Left renal pelvis (tissue), 4 donors: Measurements from ENCODE around the gene PRDM15. TPM values are rescaled to one million over a fixed set of nuclear protein-coding genes. Genes with fewer than 3 reads are reported as not detected.
A peak's percentile ranks its signal among the peaks of the same experiment; 100 is the strongest.

ENCODE experiments used
- DNase-seq, 4 donors: peaks; one replicate each; pipeline ENCODE4 v3.0.0-alpha.2; 2013; ENCODE audit warnings: low read depth in 4 of 4, low spot score in 3 of 4
- polyA plus RNA-seq, 4 donors: library from polyadenylated mRNA; unstranded; fragments of 120-200 nt; gene quantifications; one replicate each; pipeline ENCODE4 v1.2.1, GENCODE V29; 2013; ENCODE audit not compliant: insufficient read length in 4 of 4

PRDM15 gene, protein sequence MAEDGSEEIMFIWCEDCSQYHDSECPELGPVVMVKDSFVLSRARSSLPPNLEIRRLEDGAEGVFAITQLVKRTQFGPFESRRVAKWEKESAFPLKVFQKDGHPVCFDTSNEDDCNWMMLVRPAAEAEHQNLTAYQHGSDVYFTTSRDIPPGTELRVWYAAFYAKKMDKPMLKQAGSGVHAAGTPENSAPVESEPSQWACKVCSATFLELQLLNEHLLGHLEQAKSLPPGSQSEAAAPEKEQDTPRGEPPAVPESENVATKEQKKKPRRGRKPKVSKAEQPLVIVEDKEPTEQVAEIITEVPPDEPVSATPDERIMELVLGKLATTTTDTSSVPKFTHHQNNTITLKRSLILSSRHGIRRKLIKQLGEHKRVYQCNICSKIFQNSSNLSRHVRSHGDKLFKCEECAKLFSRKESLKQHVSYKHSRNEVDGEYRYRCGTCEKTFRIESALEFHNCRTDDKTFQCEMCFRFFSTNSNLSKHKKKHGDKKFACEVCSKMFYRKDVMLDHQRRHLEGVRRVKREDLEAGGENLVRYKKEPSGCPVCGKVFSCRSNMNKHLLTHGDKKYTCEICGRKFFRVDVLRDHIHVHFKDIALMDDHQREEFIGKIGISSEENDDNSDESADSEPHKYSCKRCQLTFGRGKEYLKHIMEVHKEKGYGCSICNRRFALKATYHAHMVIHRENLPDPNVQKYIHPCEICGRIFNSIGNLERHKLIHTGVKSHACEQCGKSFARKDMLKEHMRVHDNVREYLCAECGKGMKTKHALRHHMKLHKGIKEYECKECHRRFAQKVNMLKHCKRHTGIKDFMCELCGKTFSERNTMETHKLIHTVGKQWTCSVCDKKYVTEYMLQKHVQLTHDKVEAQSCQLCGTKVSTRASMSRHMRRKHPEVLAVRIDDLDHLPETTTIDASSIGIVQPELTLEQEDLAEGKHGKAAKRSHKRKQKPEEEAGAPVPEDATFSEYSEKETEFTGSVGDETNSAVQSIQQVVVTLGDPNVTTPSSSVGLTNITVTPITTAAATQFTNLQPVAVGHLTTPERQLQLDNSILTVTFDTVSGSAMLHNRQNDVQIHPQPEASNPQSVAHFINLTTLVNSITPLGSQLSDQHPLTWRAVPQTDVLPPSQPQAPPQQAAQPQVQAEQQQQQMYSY
- 1 to 10 TPM; 5.7 to 8.0 (median 6.2) TPM for polyA plus RNA-seq

DNA sequence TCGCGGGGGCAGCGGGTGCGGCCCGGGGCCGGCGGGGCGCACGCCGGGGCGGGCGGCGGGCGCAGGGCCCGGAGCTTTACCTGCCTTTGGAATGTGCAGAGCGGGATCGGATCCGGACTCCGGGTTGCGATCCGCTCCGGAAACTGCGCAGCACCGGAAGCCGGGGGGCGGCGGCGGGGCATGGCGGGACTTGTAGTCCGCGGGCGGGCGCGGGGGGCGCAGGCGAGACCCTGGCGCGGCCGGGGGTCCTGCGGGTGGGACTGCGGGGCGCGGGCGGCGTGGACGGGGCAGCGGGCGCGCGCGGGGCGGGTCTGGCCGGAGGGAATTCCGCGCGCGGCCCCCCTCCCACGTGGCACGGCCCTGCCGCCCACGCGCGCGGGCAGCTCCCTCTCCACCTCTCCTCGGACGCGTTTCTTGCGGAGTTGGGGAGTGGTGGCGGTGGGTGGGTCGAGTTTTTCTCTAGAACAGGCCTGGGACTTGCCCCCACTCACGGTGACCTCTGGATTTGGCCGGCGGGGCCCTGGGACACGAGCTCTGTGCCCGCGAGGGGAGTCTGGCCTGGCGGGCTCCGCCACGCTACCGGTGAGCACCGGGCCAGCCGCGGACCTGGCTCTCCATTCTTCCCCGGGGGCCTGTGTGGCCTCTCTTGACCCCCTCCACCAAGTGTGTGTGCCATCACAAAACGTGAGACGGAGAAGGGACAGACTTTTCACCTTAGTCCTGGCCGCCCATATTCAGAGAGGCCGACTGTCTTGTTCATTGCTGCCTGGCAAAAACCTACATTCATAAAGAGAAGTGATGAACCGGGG is at the start of gene PRDM15:
PRDM15 (minus strand) TSS at position 155 of the 809 bp plus-strand sequence. CDS start 18,981 bp downstream, outside the sequence.
- peak in 3 of 4 donors; percentile 35 to 75 (median 60) for DNase-seq

DNA sequence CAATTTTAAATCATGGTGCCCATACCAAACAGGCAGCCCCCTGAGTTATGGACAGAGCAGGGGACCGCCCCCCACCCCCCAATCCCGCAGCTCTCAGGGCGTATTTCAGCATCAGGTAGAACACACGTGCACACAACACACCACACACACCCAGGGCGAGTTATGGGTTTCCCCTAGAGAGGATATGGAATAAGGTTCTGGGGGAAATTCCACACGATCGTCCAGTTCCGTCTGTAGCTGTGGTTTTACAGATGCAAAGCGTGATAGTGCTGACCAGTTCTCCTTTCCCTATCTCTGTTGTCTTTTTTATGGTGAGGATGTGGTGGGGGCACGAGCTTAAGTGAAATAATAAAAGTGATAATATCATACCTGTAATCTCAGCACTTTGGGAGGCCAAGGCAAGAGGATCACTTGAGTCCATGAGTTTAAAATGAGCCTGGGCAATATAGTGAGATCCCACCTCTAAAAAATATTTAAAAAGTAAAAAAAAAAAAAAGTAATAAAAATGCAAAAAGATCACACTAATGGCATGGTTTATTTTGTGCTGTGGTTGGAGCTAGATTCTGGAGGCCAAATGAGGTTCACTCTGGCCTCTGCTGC is 49.6 kb upstream of the PRDM15 start:
- DNase-seq: no peak

DNA sequence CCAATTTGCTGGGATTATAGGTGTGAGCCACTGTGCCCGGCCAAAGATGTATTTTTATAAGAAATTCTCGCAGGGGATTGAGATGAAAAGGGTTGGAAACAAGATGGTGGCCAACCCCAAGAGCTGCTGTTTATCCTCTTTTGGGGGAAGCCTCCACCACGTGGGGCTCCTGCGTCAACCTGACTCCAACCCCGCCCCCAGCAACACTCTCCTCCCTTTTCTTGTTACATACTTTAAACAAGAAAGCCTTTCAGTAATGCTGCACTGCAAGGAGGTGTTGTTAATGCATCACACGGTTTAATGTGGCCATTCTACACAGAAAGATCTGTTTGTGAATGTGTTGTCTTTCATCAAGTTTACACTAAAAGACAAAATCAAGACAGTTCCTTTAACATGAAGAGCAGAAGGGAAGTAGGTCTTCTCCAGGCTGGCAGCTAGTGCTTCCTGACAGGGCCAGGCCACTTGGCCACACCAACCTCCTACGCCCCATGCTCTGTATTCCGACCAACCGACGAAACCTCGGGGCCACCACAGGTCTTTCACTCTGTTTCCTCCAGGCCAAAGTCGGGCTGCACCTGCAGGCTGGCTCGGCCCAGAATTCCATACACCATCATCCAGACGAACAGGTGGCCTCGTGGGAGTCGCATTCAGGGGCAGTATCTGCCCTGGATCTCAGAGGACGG is 48.7 kb upstream of the PRDM15 start:
- no peak for DNase-seq

DNA sequence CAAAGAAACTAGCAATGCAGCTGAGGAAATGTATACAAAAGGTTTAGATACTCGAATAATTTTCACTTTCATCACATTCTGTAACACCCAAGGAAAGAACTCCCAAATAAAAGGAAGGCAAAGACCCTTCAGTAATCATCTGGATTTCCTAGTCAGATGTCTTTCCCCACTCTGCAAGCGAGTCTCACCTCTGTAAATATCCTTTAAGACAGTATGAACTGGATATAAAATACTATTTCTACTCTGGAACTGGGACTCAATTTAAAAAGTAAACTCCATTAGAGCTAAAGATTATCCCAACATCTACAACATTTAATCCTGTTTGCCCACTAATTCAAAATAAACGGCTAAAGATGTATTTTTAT is 47.6 kb upstream of the PRDM15 start:
- no peak for DNase-seq

DNA sequence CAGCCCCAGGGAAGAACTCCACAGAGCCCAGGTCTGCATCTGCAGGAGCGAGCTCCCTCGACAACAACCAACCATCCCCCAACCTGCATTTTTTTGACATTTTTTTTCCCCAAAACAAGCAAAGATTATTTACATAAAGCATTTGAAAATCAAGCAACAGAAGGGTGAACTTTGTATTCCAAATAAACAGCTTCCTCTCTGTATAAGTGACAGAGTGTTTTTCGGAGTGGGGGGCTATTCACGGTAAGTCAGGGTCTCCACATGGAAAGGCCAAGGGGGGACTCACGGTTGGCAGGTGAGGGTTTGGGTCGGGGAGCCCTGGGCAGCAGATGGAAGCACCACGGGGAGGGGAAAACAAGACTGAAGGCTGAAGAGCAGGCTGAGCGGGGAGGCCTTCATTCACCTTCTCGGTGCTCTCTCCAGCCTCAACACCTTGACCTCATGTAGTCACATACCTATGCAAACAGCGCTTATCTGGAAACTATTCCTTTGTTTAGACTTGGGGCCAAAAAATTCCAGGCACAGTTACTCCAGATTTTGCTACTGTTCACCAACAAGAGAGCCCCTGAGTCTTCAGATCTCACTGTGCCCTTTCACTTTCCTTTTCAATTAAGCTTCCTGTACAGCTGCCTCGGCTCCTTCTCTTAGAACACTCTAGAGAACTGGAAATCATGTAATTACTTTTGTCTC is 47.1 kb upstream of the PRDM15 start:
- DNase-seq: peak in 1 of 4 donors; percentile 31

DNA sequence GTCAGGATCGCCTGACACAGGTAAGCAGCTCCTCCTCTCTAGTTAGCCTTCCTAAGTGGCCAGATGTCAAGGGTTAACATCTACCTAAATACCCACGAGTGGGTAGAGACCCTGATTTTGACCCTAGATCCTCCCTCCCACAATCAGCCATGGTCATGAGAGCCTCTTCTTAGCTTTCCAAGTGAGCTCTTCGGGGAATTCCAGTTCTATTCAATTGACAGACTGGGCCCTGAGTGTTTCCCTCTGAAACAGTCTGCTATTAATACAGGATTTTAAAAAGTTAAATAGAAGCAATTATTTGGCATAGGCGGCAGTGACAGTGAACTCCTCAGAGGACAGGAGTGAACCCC is 46.6 kb upstream of the PRDM15 start:
- no peak for DNase-seq

DNA sequence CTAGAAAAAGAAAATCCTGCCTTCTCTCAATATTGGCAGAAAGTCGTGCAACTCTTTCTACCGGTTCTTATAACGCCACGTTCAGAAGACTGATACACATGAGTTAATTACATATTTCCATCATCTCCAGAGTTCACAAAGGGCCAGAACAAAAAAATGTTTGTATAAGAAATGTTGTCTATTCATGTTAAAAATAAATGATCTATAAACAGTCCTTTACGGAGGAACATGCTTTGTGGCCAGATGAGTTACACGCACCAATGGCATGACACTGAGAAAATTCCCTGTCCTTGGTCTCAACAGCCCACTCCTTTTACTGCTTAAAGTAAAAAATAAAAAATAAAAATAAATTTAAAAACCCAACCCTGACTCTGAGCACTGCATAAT is 45.2 kb upstream of the PRDM15 start:
- DNase-seq: no peak

DNA sequence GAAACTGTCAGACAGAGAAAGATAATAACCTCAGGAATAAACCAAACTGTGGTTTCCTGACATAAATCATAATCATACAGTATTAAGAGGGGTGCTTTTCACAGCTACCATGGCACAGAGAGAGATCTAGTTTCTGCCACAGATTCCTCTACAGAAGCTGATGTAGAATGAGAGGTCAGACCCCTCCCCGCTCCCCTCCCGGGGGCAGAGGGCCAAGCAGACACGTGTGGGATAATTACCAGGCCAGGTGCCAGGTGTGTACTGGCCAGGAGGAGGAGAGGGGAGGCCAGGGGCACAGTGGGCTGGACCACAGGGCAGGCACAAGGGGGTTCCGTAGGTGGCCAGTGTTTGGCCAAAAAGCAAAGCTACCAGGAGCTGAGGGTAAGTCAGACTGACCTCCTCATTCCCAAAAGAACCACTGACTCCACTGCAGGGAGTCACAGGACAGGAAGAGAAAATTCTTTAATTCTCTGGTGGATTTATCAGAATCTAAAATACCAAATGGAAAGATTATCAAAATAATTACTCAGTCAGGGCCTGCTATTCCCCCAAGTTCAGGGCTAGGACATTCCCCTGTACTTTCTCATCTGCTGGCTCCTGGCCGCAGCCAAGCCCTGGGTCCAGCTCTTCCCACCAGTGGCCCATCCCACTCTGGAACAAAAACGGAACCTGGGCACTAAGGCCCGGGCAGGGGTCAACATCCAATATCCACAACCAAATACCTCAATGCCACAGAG is 44.7 kb upstream of the PRDM15 start:
- DNase-seq: no peak

DNA sequence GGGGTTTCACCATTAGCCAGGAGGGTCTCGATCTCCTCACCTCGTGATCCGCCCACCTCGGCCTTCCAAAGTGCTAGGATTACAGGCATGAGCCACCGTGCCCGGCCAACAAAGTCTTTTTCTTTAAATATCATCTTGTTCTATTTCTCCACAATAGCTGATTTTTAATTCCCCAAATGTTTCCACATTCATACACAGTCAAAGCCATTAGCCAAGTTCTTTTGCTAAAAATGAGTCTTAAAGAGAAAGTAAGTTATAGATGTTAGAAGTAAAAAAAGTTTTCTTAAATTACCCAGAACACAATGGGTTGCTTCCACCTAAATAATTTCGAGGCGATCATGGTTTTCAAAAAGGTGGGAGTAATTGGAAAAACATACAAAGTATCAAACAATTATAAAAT is 44.0 kb upstream of the PRDM15 start:
- DNase-seq: no peak

DNA sequence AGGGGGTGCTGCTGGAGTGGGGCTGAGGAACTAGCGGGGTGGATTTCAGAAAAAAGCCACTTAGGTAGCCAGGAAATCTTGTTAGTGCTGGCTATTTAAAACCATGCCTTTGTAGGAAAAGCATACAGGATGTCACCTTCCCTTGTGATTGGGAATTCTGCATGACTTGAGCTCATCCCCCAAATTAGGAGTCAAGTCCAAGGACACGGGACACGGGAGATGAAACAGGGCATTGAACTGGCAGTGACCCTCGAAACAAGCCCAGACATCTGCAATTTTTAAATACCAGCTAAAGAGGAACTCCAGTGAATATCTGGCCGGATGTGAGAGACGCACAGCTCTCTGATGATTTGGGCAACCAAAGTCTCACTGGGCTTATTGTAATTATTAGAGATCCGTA is 41.9 kb upstream of the PRDM15 start:
- DNase-seq: no peak

DNA sequence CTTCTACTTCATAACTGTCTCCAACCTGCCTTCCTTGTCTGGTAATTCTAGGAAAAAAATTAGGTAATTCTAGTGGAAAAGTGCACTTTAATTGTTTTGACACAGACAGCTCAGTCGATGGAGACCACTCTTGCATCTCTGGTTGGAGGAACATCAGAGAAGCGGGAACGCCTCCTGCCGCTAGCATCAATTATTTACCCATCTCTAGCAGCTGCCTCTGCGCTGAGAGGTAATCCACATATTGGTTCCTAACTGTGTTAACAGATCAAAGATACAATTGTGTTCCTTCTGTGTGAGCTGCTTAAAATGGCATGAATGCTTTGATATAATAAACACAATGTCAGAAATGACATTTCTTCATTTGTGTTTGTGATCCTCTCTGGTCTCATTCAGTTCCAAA is 41.3 kb upstream of the PRDM15 start:
- DNase-seq: no peak

DNA sequence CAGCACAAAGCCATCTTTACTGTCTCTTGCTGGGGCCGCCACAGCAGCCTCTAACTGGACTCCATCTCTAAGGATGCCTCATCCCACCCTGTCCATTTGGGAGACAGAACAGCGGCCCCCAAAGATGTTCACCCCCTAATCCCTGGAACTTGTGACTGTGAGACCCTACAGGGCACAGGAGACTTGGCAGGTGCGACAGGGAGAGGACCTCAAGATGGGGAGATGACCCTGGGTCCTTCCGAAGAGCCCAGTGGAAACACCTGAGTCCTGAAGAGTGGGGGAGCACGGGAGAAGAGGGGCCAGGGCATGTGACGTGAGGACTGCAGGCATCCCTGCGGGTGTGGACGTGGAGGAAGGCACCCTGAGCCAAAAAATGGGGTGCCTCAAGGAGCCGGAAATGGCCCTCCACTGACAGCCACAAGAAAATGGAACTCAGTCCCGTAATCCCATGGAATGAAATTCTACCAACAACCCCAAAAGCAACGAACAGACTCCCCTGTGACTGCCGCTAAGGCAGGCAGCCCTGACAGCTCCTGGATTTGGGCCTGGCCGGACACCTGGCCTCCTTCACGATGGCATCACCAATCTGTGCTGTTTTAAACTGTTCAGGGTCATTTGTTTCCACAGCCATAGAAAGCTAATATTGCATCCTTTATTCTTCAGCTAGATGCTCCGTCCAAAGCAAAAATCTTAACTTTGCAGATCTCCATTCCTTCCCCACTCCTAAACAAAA is 40.7 kb upstream of the PRDM15 start:
- DNase-seq: no peak

DNA sequence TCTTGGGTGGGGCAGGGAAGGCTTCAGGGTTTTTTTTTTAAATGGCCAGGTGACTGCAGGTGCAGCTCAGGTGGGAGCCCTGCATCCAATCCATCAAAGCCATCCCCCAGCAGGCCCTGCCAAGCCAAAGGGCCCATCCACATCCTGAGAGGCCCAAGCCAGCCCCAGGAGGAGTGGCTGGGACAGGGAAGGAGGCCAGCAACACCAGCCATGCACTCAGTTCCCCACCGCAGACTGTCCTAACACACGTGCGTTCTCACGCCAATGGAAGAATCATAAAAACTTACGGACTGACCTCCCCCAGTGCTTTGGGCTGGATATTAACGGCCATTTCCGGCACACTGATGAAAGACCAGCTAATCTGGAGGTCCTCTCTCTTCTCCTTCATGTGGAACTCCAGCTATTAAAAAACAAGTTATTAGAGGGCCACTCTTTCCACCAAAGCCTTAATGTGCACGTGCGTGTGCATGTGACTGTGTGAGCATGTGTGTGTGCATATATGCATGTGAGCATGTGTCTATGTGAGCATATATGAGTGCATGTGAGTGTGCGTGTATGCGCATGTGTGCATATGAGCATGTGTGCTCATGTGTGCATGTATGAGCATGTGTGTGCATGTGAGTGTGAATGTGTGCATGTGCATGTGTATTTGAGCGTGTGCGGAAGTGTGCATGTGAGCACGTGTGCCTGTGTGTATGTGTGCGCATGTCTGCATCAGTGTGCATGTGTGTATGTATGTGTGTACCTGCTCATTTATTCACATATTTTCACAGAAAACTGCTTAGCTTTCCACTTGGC is 39.6 kb upstream of the PRDM15 start:
- no peak for DNase-seq

DNA sequence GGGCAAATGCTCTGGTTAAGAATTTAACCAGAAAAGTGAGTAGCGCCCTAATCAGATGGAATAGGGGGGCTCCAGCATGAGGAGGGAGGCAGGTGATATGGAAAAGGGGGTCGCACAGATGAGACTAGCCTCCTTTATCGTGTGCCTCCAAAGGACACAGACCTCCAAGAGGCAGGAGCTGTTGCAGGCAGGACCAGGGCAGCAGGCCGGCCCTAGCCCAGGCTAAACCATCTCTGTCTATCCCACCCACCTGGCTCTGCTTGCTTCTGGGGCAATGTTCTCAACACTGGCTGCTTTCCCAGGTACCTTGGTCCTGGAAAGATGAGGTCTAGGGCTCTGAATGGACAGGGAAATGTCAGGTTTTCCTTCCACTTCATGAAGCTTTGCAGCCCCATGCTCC is 38.4 kb upstream of the PRDM15 start:
- DNase-seq: no peak

DNA sequence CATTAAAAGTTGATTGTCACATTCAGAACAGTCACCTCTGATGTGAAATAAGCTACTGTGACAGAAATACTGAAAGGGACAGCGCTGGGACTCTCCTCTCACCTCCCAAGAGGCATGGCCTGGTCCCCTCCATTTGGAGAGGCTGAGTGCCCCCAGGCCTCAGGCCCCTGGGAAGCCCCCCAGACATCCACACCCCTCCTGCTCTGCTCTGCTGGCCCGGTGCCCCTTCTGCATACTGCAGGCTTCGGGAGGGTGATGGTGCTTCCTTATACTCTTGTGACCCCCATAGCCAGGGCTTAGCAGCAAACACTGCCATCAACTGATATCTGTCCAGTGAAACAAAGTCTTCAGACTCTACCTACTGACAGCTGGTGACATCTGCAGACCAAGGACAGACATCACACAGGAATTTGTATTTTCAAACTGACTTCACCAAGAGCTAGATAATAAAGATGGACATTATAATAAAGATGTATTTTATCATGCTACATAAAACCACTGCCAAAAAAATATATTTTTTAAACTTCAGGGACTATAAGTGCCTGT is 37.8 kb upstream of the PRDM15 start:
- no peak for DNase-seq

DNA sequence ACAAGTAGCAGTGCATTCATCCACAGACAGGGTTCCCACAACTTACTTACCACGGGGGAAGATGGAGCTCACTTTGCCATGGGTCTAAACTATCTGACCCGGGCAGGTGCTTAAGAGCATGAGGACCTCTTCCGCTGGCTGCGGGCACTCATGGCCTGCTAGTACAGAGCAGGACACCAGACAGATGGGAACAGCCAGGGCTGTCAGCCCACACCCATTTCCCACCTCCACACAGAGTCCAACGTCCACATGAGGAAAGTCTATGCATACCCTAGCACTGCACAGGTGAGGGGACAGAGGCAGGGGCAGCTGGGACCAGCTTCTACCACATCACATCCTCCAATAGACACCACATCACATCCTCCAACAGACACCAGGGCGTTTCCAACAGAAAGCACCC is 35.8 kb upstream of the PRDM15 start:
- no peak for DNase-seq
